ENCODE measurements around the gene IL20RA. TPM values are rescaled to one million over a fixed set of nuclear protein-coding genes. Genes with fewer than 3 reads are reported as not detected.

IL20RA gene
- total RNA-seq, 1 donor from 2014 or later: not detected

DNA sequence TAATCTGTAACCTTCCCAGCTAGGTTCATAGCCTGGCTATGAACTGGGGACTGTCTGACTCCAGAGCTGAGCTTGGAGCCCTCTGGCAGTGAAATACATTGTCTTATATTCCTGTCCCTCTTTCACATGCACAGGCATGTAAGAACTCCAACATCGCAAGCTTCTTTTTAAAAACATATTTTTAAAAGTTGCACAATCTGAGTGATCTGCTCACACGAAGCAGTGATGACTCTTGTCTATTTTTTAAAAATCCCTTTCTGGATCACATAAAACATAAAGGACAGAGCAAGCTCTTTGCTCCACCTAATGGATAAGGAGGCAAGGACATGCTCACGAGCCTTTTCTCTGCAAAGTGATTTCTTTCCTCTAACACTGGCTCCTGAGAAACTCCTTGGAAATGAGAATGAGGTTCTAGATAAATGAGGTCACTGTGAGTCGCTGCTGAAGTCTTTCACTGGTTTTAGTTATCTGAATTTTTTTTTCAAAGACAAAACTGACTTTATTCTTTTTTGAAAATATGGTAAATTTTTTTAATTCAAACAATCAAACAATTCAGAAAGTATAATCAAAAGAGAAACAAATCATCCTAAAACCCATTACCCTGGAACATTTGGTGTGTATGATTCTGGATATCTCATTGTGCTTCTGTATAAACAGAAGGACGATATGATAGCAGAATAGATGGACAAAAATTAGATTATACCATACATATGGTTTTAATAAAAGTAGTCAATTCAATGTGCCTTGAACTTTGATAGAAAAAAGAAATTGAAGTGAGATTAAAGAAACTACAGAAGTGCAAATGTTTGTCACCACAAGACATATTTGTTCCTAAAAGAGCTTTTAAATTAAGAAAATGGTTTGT is 30.8 kb downstream of the IL20RA start:
- Mint-ChIP-seq H3K4me3 (ENCODE audit: unreplicated experiment) (no peak overlapping the region), H3K27me3 (ENCODE audit: unreplicated experiment) (peaks cover 4% of the 10 kb centered on the region), H3K27ac (ENCODE audit: unreplicated experiment) (peak overlapping the region; percentile 49), H3K36me3 (ENCODE audit: unreplicated experiment) (no peaks in the 10 kb centered on the region), H3K9me3 (ENCODE audit: unreplicated experiment) (no peaks in the 10 kb centered on the region), H3K4me1 (ENCODE audit: unreplicated experiment) (peaks cover 32% of the 10 kb centered on the region)
- TF ChIP-seq, protein P1, sequence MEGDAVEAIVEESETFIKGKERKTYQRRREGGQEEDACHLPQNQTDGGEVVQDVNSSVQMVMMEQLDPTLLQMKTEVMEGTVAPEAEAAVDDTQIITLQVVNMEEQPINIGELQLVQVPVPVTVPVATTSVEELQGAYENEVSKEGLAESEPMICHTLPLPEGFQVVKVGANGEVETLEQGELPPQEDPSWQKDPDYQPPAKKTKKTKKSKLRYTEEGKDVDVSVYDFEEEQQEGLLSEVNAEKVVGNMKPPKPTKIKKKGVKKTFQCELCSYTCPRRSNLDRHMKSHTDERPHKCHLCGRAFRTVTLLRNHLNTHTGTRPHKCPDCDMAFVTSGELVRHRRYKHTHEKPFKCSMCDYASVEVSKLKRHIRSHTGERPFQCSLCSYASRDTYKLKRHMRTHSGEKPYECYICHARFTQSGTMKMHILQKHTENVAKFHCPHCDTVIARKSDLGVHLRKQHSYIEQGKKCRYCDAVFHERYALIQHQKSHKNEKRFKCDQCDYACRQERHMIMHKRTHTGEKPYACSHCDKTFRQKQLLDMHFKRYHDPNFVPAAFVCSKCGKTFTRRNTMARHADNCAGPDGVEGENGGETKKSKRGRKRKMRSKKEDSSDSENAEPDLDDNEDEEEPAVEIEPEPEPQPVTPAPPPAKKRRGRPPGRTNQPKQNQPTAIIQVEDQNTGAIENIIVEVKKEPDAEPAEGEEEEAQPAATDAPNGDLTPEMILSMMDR (IDR thresholded peaks at IDR 0.05): peak; percentile 66
- no peak for DNase-seq (ENCODE audit: extremely low spot score, unreplicated experiment)

- TF ChIP-seq, protein P1 (IDR thresholded peaks at IDR 0.05): no peak
- H3K4me3 Mint-ChIP-seq (ENCODE audit: unreplicated experiment): no peak overlapping the region
- no peaks in the 10 kb centered on the region for H3K9me3 Mint-ChIP-seq (ENCODE audit: unreplicated experiment)
- H3K4me1 Mint-ChIP-seq (ENCODE audit: unreplicated experiment): peaks cover 32% of the 10 kb centered on the region
- no peaks in the 10 kb centered on the region for H3K36me3 Mint-ChIP-seq (ENCODE audit: unreplicated experiment)
- H3K27me3 Mint-ChIP-seq (ENCODE audit: unreplicated experiment): peaks cover 4% of the 10 kb centered on the region
- DNase-seq (ENCODE audit: extremely low spot score, unreplicated experiment): no peak
- H3K27ac Mint-ChIP-seq (ENCODE audit: unreplicated experiment): peak overlapping the region; percentile 49
These were observed 31.7 kb downstream of the IL20RA start for GRCh38 chr6:137013031-137013430.

- TF ChIP-seq, protein P1 (IDR thresholded peaks at IDR 0.05): no peak
- no peaks in the 10 kb centered on the region for H3K36me3 Mint-ChIP-seq (ENCODE audit: unreplicated experiment)
- peaks cover 29% of the 10 kb centered on the region for H3K4me1 Mint-ChIP-seq (ENCODE audit: unreplicated experiment)
- no peak for DNase-seq (ENCODE audit: extremely low spot score, unreplicated experiment)
- H3K4me3 Mint-ChIP-seq (ENCODE audit: unreplicated experiment): no peak overlapping the region
- H3K27me3 Mint-ChIP-seq (ENCODE audit: unreplicated experiment): peaks cover 4% of the 10 kb centered on the region
- no peak overlapping the region for H3K27ac Mint-ChIP-seq (ENCODE audit: unreplicated experiment)
- H3K9me3 Mint-ChIP-seq (ENCODE audit: unreplicated experiment): no peaks in the 10 kb centered on the region
These were observed 33.4 kb downstream of the IL20RA start for GRCh38 chr6:137011406-137011805.

GRCh38 chr6:137010128-137010718 is 34.5 kb downstream of the IL20RA start:
- H3K36me3 Mint-ChIP-seq (ENCODE audit: unreplicated experiment): no peaks in the 10 kb centered on the region
- no peak overlapping the region for H3K4me3 Mint-ChIP-seq (ENCODE audit: unreplicated experiment)
- no peak overlapping the region for H3K27ac Mint-ChIP-seq (ENCODE audit: unreplicated experiment)
- peaks cover 29% of the 10 kb centered on the region for H3K4me1 Mint-ChIP-seq (ENCODE audit: unreplicated experiment)
- peaks cover 4% of the 10 kb centered on the region for H3K27me3 Mint-ChIP-seq (ENCODE audit: unreplicated experiment)
- DNase-seq (ENCODE audit: extremely low spot score, unreplicated experiment): no peak
- TF ChIP-seq, protein P1 (IDR thresholded peaks at IDR 0.05): no peak
- no peaks in the 10 kb centered on the region for H3K9me3 Mint-ChIP-seq (ENCODE audit: unreplicated experiment)

- TF ChIP-seq, protein P1 (IDR thresholded peaks at IDR 0.05): no peak
- H3K27ac Mint-ChIP-seq (ENCODE audit: unreplicated experiment): no peak overlapping the region
- H3K36me3 Mint-ChIP-seq (ENCODE audit: unreplicated experiment): no peaks in the 10 kb centered on the region
- H3K4me1 Mint-ChIP-seq (ENCODE audit: unreplicated experiment): peaks cover 18% of the 10 kb centered on the region
- no peak for DNase-seq (ENCODE audit: extremely low spot score, unreplicated experiment)
- no peak overlapping the region for H3K4me3 Mint-ChIP-seq (ENCODE audit: unreplicated experiment)
- H3K9me3 Mint-ChIP-seq (ENCODE audit: unreplicated experiment): no peaks in the 10 kb centered on the region
- no peaks in the 10 kb centered on the region for H3K27me3 Mint-ChIP-seq (ENCODE audit: unreplicated experiment)
These were observed 36.6 kb downstream of the IL20RA start for GRCh38 chr6:137008204-137008603.

Measured in osteocyte (in vitro differentiated cells).